GM23338 (cell line): ENCODE measurements around the gene FAM219A. TPM values are rescaled to one million over a fixed set of nuclear protein-coding genes. Genes with fewer than 3 reads are reported as not detected.

Experiments used
- ATAC-seq: fragments of 200-7000 bp; cut with Tn5 transposase; 3 replicates; pipeline ENCODE4 v1.9.1; 2020
- DNase-seq: peaks from one replicate; pipeline ENCODE4 v3.0.0-alpha.2; 2015; ENCODE audit warnings: low spot score
- H2AFZ ChIP-seq: fragments of 200-600 bp; sonication (generic); 2 replicates; pipeline ENCODE4 v1.8.0; 2016; ENCODE audit warnings: antibody characterized with exemption, mild to moderate bottlenecking, moderate library complexity
- H3F3A ChIP-seq: fragments of 200-600 bp; sonication (generic); replicated peaks from 2 replicates; pipeline ENCODE4 v1.8.0; 2017; ENCODE audit warnings: antibody characterized with exemption, mixed run types, low read depth
- H3K27ac ChIP-seq: fragments of 200-600 bp; sonication (generic); 2 replicates; pipeline ENCODE4 v1.6.1; 2016; ENCODE audit warnings: low read depth
- H3K27me3 ChIP-seq: fragments of 200-600 bp; sonication (generic); 2 replicates; pipeline ENCODE4 v1.8.0; 2016; ENCODE audit warnings: mild to moderate bottlenecking, mixed run types, moderate library complexity; ENCODE audit not compliant: insufficient read depth
- H3K36me3 ChIP-seq: fragments of 200-600 bp; sonication (generic); 2 replicates; pipeline ENCODE4 v1.8.0; 2016; ENCODE audit warnings: mild to moderate bottlenecking; ENCODE audit not compliant: insufficient read depth
- H3K4me1 ChIP-seq: fragments of 200-600 bp; sonication (generic); 2 replicates; pipeline ENCODE4 v1.8.0; 2016; ENCODE audit warnings: mild to moderate bottlenecking, moderate library complexity; ENCODE audit not compliant: insufficient read depth
- H3K4me2 ChIP-seq: fragments of 200-600 bp; sonication (generic); 2 replicates; pipeline ENCODE4 v1.7.1; 2017; ENCODE audit warnings: mixed run types
- H3K4me3 ChIP-seq: fragments of 200-600 bp; sonication (generic); 2 replicates; pipeline ENCODE4 v1.6.1; 2016; ENCODE audit warnings: mixed run types
- H3K79me2 ChIP-seq: fragments of 200-600 bp; sonication (generic); replicated peaks from 2 replicates; pipeline ENCODE4 v1.8.0; 2017; ENCODE audit warnings: mild to moderate bottlenecking; ENCODE audit not compliant: insufficient read depth
- H3K9me2 ChIP-seq: fragments of 200-600 bp; sonication (generic); 2 replicates; pipeline ENCODE4 v1.8.0; 2017; ENCODE audit not compliant: insufficient read depth
- H4K20me1 ChIP-seq: fragments of 200-600 bp; sonication (generic); replicated peaks from 2 replicates; pipeline ENCODE4 v1.8.0; 2017; ENCODE audit warnings: mild to moderate bottlenecking; ENCODE audit not compliant: insufficient read depth
- H3K27ac Mint-ChIP-seq: 2 replicates; pipeline ENCODE4 v1.8.0; 2020; ENCODE audit warnings: inconsistent platforms, mild to moderate bottlenecking, moderate library complexity, mixed read lengths
- H3K27me3 Mint-ChIP-seq: 3 replicates; pipeline ENCODE4 v1.8.0; 2022; ENCODE audit warnings: low read depth, mild to moderate bottlenecking, moderate library complexity, mixed read lengths, inconsistent platforms; ENCODE audit not compliant: insufficient read depth, poor library complexity
- H3K36me3 Mint-ChIP-seq: 3 replicates; pipeline ENCODE4 v1.8.0; 2021; ENCODE audit warnings: low read depth, mild to moderate bottlenecking, inconsistent platforms, moderate library complexity, mixed read lengths
- H3K4me1 Mint-ChIP-seq: 3 replicates; pipeline ENCODE4 v1.8.0; 2020; ENCODE audit warnings: mild to moderate bottlenecking, inconsistent platforms, mixed read lengths
- H3K4me3 Mint-ChIP-seq: 3 replicates; pipeline ENCODE4 v1.8.0; 2021; ENCODE audit warnings: moderate library complexity, mild to moderate bottlenecking, inconsistent platforms, mixed read lengths
- H3K9me3 Mint-ChIP-seq: 3 replicates; pipeline ENCODE4 v1.8.0; 2020; ENCODE audit warnings: moderate library complexity, mild to moderate bottlenecking, inconsistent platforms, mixed read lengths
- CREB1 ChIP-seq: fragments of 250-450 bp; sonication (Bioruptor Pico); IDR thresholded peaks from 2 replicates; pipeline ENCODE4 v1.5.0; 2020; ENCODE audit warnings: low read depth, mild to moderate bottlenecking, moderate library complexity
- CTCF ChIP-seq, 2 experiments: fragments of 200-600 bp in 1 of 2; sonication (generic) in 1 of 2; conservative IDR thresholded peaks; 2 replicates each; pipeline versions ENCODE4 v1.5.1 to v1.6.1; 2016 to 2017; ENCODE audit warnings: antibody characterized with exemption in 2 of 2, low read depth in 2 of 2, mild to moderate bottlenecking in 2 of 2, moderate library complexity in 1 of 2
- ETS1 ChIP-seq: IDR thresholded peaks from 2 replicates; pipeline ENCODE4 v1.6.1; 2016; ENCODE audit warnings: antibody characterized with exemption
- EZH2 ChIP-seq: fragments of 200-600 bp; sonication (generic); IDR thresholded peaks from one replicate; pipeline ENCODE4 v1.8.0; 2017; ENCODE audit warnings: antibody characterized with exemption, mild to moderate bottlenecking, low read depth; ENCODE audit not compliant: unreplicated experiment
- EZH2phosphoT487 ChIP-seq: fragments of 200-600 bp; sonication (generic); IDR thresholded peaks from one replicate; pipeline ENCODE4 v1.8.1; 2018; ENCODE audit warnings: antibody characterized with exemption; ENCODE audit not compliant: unreplicated experiment
- JUNB ChIP-seq: IDR thresholded peaks from one replicate; pipeline ENCODE4 v1.6.1; 2016; ENCODE audit warnings: antibody characterized with exemption; ENCODE audit not compliant: unreplicated experiment
- NANOG ChIP-seq: IDR thresholded peaks from 2 replicates; pipeline ENCODE4 v1.6.1; 2016; ENCODE audit warnings: antibody characterized with exemption, borderline replicate concordance
- POLR2AphosphoS5 ChIP-seq: IDR thresholded peaks from 2 replicates; pipeline ENCODE4 v1.6.1; 2016; ENCODE audit warnings: antibody characterized with exemption, low read depth
- REST ChIP-seq: IDR thresholded peaks from one replicate; pipeline ENCODE4 v1.6.1; 2018; ENCODE audit warnings: antibody characterized with exemption; ENCODE audit not compliant: unreplicated experiment
- STAT1 ChIP-seq: IDR thresholded peaks from one replicate; pipeline ENCODE4 v1.6.1; 2016; ENCODE audit warnings: antibody characterized with exemption; ENCODE audit not compliant: unreplicated experiment
- ZNF114 ChIP-seq: fragments of 250-450 bp; sonication (Bioruptor Pico); IDR thresholded peaks from 2 replicates; pipeline ENCODE4 v1.5.0; 2020; ENCODE audit warnings: mild to moderate bottlenecking, moderate library complexity
- ZNF331 ChIP-seq: fragments of 250-450 bp; sonication (Bioruptor Pico); IDR thresholded peaks from 2 replicates; pipeline ENCODE4 v1.5.0; 2020; ENCODE audit warnings: low read depth, mild to moderate bottlenecking, moderate library complexity
- ZNF462 ChIP-seq: fragments of 250-450 bp; sonication (Bioruptor Pico); IDR thresholded peaks from 2 replicates; pipeline ENCODE4 v1.5.0; 2020; ENCODE audit warnings: mild to moderate bottlenecking, moderate library complexity
- polyA plus RNA-seq: library from polyadenylated mRNA; unstranded; fragments of >200 nt; fragmentation: Nextera tagmentation; extraction: Ambion mirVana; gene quantifications from 2 replicates; pipeline ENCODE4 v1.2.1, GENCODE V29; 2016
- total RNA-seq: library from RNA; depleted of rRNA; stranded (reverse); fragments of >200 nt; shearing (Covaris generic); gene quantifications from 2 replicates; pipeline ENCODE4 v1.2.3, GENCODE V29; 2014

Gene FAM219A
- total and polyA plus RNA-seq, 2 experiments from 2014 or later = 3.8 to 7.2 TPM

DNA sequence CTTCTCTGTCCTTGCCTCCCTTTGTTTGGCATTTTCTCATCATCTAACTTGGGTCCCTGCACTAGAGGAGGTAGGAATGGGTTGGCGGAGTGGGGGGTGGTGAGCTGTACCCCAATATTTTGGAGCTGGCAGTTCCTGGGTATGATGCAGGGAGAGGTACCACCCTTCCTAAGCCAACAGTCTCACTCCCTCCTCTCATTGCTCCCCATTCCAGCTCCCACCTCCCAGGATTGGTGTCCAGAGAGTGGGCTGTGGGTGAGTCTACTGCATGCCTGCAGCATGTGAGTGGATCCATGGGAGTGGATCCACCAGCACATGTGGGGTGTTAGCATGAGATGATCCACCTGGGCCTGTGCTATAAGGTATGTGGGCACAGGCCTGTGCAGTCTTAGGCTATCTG lies 59.5 kb downstream of the FAM219A start:
- peaks cover 3% of the 10 kb centered on the region for H3K27me3 Mint-ChIP-seq
- H3K36me3 Mint-ChIP-seq = no peaks in the 10 kb centered on the region
- Histone ChIP-seq H3K4me1 (no peaks in the 10 kb centered on the region), H3K4me2 (no peak overlapping the region), H3K27ac (no peak overlapping the region), H3K36me3 (no peaks in the 10 kb centered on the region), H3K4me3 (no peak overlapping the region), H3K79me2 (no peaks in the 10 kb centered on the region), H2AFZ (no peak overlapping the region), H4K20me1 (0 out of 2 replicates have a peak, but pooled peaks cover 4% of the 10 kb centered on the region), H3K9me2 (no peaks in the 10 kb centered on the region), H3K27me3 (no peaks in the 10 kb centered on the region), H3F3A (no peaks in the 10 kb centered on the region)
- no peak overlapping the region for H3K4me3 Mint-ChIP-seq
- H3K9me3 Mint-ChIP-seq = no peaks in the 10 kb centered on the region
- no peaks in the 10 kb centered on the region for H3K4me1 Mint-ChIP-seq
- ATAC-seq (no peak), DNase-seq (no peak)
- H3K27ac Mint-ChIP-seq = no peak overlapping the region
- no peak for TF ChIP-seq CTCF (conservative IDR thresholded peaks at IDR 0.05; ENCODE audit: low read depth in 2 of 2)
- TF ChIP-seq CREB1 = no peak
- TF ChIP-seq REST = no peak
- no peak for TF ChIP-seq ZNF462 (CRISPR knock-in tag)
- TF ChIP-seq POLR2AphosphoS5 = no peak
- no peak for TF ChIP-seq NANOG
- no peak for TF ChIP-seq ETS1
- TF ChIP-seq ZNF331 (CRISPR knock-in tag) = no peak
- TF ChIP-seq ZNF114 = no peak
- TF ChIP-seq JUNB = no peak
- no peak for TF ChIP-seq EZH2
- TF ChIP-seq STAT1 = no peak
- no peak for TF ChIP-seq EZH2phosphoT487
